ENCODE measurements around the gene TPO.
"Not testable (repeated sequence)": the region's sequence is repeated elsewhere in the genome, so short reads cannot be mapped to it uniquely, and the experiment has no call there.

The TPO gene

GRCh38 chr2:1563084-1563857 lies 150.0 kb downstream of the TPO start:
- DNase-seq, result no peak

- no peak for DNase-seq
Observed at GRCh38 chr2:1563943-1564891, 151.0 kb downstream of the TPO start.

- DNase-seq, result no peak
Observed at GRCh38 chr2:1567556-1568344, 154.5 kb downstream of the TPO start.

GRCh38 chr2:1568345-1568668 lies 155.0 kb downstream of the TPO start:
- not testable (repeated sequence) for DNase-seq

- DNase-seq, result no peak
Observed at GRCh38 chr2:1569879-1570450, 156.7 kb downstream of the TPO start.

GRCh38 chr2:1571477-1572417 lies 158.5 kb downstream of the TPO start:
- no peak for DNase-seq

GRCh38 chr2:1572638-1573037 lies 159.4 kb downstream of the TPO start:
- DNase-seq, result no peak

- no peak for DNase-seq
Observed at GRCh38 chr2:1577846-1578245, 164.6 kb downstream of the TPO start.

- not testable (repeated sequence) for DNase-seq
Observed at GRCh38 chr2:1581257-1581964, 168.1 kb downstream of the TPO start.

GRCh38 chr2:1581965-1582625 lies 168.8 kb downstream of the TPO start:
- no peak for DNase-seq

- DNase-seq, result no peak
Observed at GRCh38 chr2:1582891-1583341, 169.7 kb downstream of the TPO start.

GRCh38 chr2:1584051-1584531 lies 170.8 kb downstream of the TPO start:
- DNase-seq, result no peak

- DNase-seq, result no peak
Observed at GRCh38 chr2:1584691-1585485, 171.6 kb downstream of the TPO start.

GRCh38 chr2:1585635-1586034 lies 172.4 kb downstream of the TPO start:
- no peak for DNase-seq

GRCh38 chr2:1586251-1586922 lies 173.1 kb downstream of the TPO start:
- no peak for DNase-seq

GRCh38 chr2:1586923-1587840 lies 173.9 kb downstream of the TPO start:
- DNase-seq, result no peak

Data from activated CD4-positive, alpha-beta T cell treated with anti-CD3 and anti-CD28 coated beads, Interleukin-2, amount 50 U/mL, for 16 hours (primary cell).